Measurements from ENCODE around the gene PRKCD. TPM values are rescaled to one million over a fixed set of nuclear protein-coding genes. Genes with fewer than 3 reads are reported as not detected.

PRKCD gene
- total RNA-seq, 1 experiment from 2014 or later, result 34.3 TPM

DNA sequence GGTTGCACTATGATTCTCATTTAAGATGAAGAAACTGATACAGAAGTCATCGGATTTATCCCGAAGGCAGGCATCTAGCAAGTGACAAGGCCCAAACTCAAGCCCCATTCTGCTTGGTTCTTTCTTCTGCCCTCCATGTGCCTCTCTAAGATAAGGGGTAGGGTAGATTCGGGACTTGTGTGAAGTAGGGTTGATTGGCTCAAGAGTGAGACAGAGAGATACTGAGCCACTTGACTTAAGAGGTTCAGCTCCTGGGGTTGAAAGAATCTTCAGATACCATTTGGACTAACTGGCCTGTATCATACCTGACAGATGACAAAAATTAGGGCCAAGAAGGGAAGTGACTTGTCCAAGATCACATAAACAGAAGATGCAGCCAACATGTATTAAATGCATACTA is 31.7 kb upstream of the PRKCD start:
- H4K20me1 ChIP-seq (ENCODE audit: insufficient read depth), result no peaks in the 10 kb centered on the region
- H2AFZ ChIP-seq, result no peak overlapping the region; the same call in 1 of the 2 replicates
- no peaks in the 10 kb centered on the region; the same call in 1 of the 2 replicates for H3F3A ChIP-seq (ENCODE audit: insufficient read depth, low read depth)
- H3K4me2 ChIP-seq, result peak overlapping the region; percentile 97
- H3K9me2 ChIP-seq (ENCODE audit: insufficient read depth), result no peaks in the 10 kb centered on the region
- no peaks in the 10 kb centered on the region; the same call in 1 of the 2 replicates for H3K36me3 ChIP-seq (ENCODE audit: low read depth)
- no peaks in the 10 kb centered on the region for H3K9me3 ChIP-seq (ENCODE audit: insufficient read depth, low read depth)
- peak overlapping the region; percentile 82 for H3K4me3 ChIP-seq
- TF ChIP-seq EZH2 (IDR thresholded peaks at IDR 0.05; ENCODE audit: low read depth), result no peak
- TF ChIP-seq, protein P1, sequence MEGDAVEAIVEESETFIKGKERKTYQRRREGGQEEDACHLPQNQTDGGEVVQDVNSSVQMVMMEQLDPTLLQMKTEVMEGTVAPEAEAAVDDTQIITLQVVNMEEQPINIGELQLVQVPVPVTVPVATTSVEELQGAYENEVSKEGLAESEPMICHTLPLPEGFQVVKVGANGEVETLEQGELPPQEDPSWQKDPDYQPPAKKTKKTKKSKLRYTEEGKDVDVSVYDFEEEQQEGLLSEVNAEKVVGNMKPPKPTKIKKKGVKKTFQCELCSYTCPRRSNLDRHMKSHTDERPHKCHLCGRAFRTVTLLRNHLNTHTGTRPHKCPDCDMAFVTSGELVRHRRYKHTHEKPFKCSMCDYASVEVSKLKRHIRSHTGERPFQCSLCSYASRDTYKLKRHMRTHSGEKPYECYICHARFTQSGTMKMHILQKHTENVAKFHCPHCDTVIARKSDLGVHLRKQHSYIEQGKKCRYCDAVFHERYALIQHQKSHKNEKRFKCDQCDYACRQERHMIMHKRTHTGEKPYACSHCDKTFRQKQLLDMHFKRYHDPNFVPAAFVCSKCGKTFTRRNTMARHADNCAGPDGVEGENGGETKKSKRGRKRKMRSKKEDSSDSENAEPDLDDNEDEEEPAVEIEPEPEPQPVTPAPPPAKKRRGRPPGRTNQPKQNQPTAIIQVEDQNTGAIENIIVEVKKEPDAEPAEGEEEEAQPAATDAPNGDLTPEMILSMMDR (conservative IDR thresholded peaks at IDR 0.05), result no peak
- H3K79me2 ChIP-seq (ENCODE audit: low read depth), result peaks cover 22% of the 10 kb centered on the region
- CTCF ChIA-PET, result no interaction called here
- no peak for DNase-seq
- no peak overlapping the region for H3K27ac ChIP-seq
- intact Hi-C loops (cut with micrococcal nuclease; ENCODE audit: unreplicated experiment), result no loop called here
- H3K4me1 ChIP-seq (replicated peaks; ENCODE audit: insufficient read depth), result peaks cover 13% of the 10 kb centered on the region
- BruUV-seq (replicated peaks), result no TSS peak
- no peaks in the 10 kb centered on the region for H3K27me3 ChIP-seq (ENCODE audit: insufficient read depth, low read depth)
- POLR2A ChIA-PET (ENCODE audit: unreplicated experiment), result interaction anchor here (0.9 kb wide), 1 partner anchor 41 kb away, joined by 5 read pairs; no protein-coding TSS in a partner anchor

DNA sequence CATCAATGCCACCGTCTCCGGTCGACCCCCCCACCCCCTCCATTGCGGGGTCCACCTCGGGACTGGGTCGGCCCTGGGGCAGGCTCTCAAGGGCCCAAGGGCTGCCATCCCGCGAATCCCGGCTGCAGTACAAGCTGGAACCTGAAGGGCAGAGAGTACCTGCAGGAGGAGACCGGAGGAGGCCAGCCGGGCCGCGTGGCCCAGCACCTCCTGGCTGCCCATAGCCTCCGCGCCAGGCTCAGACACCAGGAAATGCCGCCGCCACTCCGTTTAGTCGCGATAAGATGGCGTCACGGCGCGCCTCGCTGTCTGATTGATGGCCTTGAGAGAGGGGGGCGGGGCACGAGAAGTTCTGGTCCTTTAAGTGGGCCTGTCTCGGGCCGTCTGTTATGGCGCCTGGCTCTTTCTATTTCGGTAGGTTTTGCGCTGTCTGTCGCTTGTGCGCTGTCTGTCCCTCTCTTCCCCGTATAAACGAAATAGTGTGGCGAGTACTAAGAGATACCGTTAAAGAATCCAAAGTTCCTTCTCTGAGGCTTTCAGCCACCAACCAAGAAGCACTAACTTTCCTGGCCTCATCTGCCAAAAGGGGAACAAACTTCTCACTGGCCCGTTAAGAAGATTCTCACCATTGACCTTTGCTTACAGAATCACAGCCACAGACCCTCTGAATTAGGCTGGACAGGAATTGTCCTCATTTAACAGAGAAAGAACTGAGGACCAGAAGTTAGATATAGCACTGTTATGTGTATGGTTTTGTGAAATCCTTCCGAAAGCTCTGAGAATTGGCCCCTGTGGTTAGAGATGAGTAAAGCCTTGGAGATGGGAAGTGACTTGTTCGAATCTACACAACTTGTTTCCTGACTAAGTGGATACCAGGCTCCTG is 30.6 kb upstream of the PRKCD start, which contains the start of gene RFT1:
Gene RFT1 (minus strand): TSS at position 257 of the 883 bp plus-strand sequence. CDS start 35 bp downstream, at position 222.
- Histone ChIP-seq H3K9me2 (ENCODE audit: insufficient read depth) (no peaks in the 10 kb centered on the region), H3F3A (ENCODE audit: insufficient read depth, low read depth) (no peaks in the 10 kb centered on the region; the same call in 1 of the 2 replicates), H3K79me2 (ENCODE audit: low read depth) (peaks cover 22% of the 10 kb centered on the region), H3K9me3 (ENCODE audit: insufficient read depth, low read depth) (no peaks in the 10 kb centered on the region), H3K4me2 (peak within 1 kb of the TSS; percentile 97), H2AFZ (peak within 1 kb of the TSS; percentile 90), H4K20me1 (ENCODE audit: insufficient read depth) (no peaks in the 10 kb centered on the region), H3K4me3 (peak within 1 kb of the TSS; percentile 82), H3K4me1 (replicated peaks; ENCODE audit: insufficient read depth) (peaks cover 20% of the 10 kb centered on the region), H3K27ac (peak within 1 kb of the TSS; percentile 36), H3K36me3 (ENCODE audit: low read depth) (no peaks in the 10 kb centered on the region), H3K27me3 (ENCODE audit: insufficient read depth, low read depth) (no peaks in the 10 kb centered on the region)
- peak; percentile 87 to 94 for DNase-seq
- intact Hi-C loops (cut with micrococcal nuclease; ENCODE audit: unreplicated experiment), result loop anchor here (1.0 kb wide), 1 partner anchor 64 kb away; no protein-coding TSS in a partner anchor
- TSS peak; percentile 96 for BruUV-seq (replicated peaks)
- TF ChIP-seq, protein P1 (conservative IDR thresholded peaks at IDR 0.05), result 0 out of 2 replicates have a peak, but pooled peaks have one; percentile 29
- TF ChIP-seq EZH2 (IDR thresholded peaks at IDR 0.05; ENCODE audit: low read depth), result no peak
- ChIA-PET POLR2A (ENCODE audit: unreplicated experiment) (interaction anchor here (0.9 kb wide), 1 partner anchor 39 kb away, joined by 5 read pairs; no protein-coding TSS in a partner anchor), CTCF (interaction anchor here (0.5 kb wide), 1 partner anchor 97 kb away, joined by 6 read pairs; no protein-coding TSS in a partner anchor)

DNA sequence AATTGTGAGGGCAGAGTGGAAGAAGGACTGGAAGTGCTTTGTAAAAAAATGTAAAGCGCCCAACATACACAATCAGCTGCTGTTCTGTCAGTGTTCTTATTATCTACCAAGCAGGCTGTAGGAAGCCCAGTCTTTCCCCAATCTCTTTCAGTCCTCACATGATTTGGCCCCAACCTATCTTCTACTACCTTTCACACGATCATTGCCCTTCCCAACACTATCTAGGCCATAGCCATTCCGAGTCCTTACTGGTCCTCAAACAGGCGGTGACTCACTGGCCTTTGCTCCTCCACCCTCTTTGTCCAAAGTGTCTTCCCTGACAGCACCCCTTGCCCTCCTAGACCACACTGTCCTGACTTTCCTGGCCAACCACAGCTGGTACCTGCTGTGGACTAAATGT is 29.9 kb upstream of the PRKCD start:
- ChIA-PET CTCF (no interaction called here), POLR2A (ENCODE audit: unreplicated experiment) (interaction anchor here (0.6 kb wide), 1 partner anchor 14 kb away, joined by 3 read pairs; no protein-coding TSS in a partner anchor)
- DNase-seq, result no peak
- Histone ChIP-seq H2AFZ (peak overlapping the region; percentile 90), H4K20me1 (ENCODE audit: insufficient read depth) (no peaks in the 10 kb centered on the region), H3F3A (ENCODE audit: insufficient read depth, low read depth) (peaks cover 4% of the 10 kb centered on the region; the same call in 1 of the 2 replicates), H3K9me2 (ENCODE audit: insufficient read depth) (no peaks in the 10 kb centered on the region), H3K79me2 (ENCODE audit: low read depth) (peaks cover 22% of the 10 kb centered on the region), H3K27ac (no peak overlapping the region), H3K27me3 (ENCODE audit: insufficient read depth, low read depth) (no peaks in the 10 kb centered on the region), H3K4me1 (replicated peaks; ENCODE audit: insufficient read depth) (peaks cover 20% of the 10 kb centered on the region), H3K36me3 (ENCODE audit: low read depth) (no peaks in the 10 kb centered on the region), H3K9me3 (ENCODE audit: insufficient read depth, low read depth) (no peaks in the 10 kb centered on the region), H3K4me2 (peak overlapping the region; percentile 97), H3K4me3 (peak overlapping the region; percentile 82; the same call in 1 of the 2 replicates)
- BruUV-seq (replicated peaks), result no TSS peak
- intact Hi-C loops (cut with micrococcal nuclease; ENCODE audit: unreplicated experiment), result no loop called here
- no peak for TF ChIP-seq EZH2 (IDR thresholded peaks at IDR 0.05; ENCODE audit: low read depth)
- TF ChIP-seq, protein P1 (conservative IDR thresholded peaks at IDR 0.05), result no peak
